NB4 (cell line): ENCODE measurements around the gene MLLT3.
"Not testable (repeated sequence)": the region's sequence is repeated elsewhere in the genome, so short reads cannot be mapped to it uniquely, and the experiment has no call there.

Experiments
- DNase-seq: peaks from one replicate; pipeline ENCODE4 v3.0.0; 2010; ENCODE audit warnings: low read depth
- H3K4me3 ChIP-seq: one replicate; pipeline ENCODE4 v1.5.1; 2011; ENCODE audit warnings: mild to moderate bottlenecking, low read depth, low read length, moderate library complexity
- CTCF ChIP-seq: IDR thresholded peaks from one replicate; pipeline ENCODE4 v1.5.1; 2012; ENCODE audit warnings: low read depth, low read length
- MAX ChIP-seq: IDR thresholded peaks from 2 replicates; pipeline ENCODE4 v1.6.1; 2011; ENCODE audit warnings: low read depth, low read length
- MYC ChIP-seq: IDR thresholded peaks from 2 replicates; pipeline ENCODE4 v1.6.1; 2011; ENCODE audit warnings: low read depth, low read length
- POLR2A ChIP-seq: IDR thresholded peaks from 2 replicates; pipeline ENCODE4 v1.6.1; 2011; ENCODE audit warnings: mild to moderate bottlenecking; ENCODE audit not compliant: insufficient read length; ENCODE audit errors: extremely low read depth

The MLLT3 gene

GRCh38 chr9:20659474-20659967 is 37.2 kb upstream of the MLLT3 start:
- TF ChIP-seq POLR2A (no peak), MAX (no peak), MYC (no peak), CTCF (no peak)
- peak; percentile 75 for DNase-seq
- H3K4me3 ChIP-seq = peak overlapping the region; percentile 66

GRCh38 chr9:20658677-20659473 is 36.6 kb upstream of the MLLT3 start:
- peak; percentile 63 for DNase-seq
- TF ChIP-seq MAX (no peak), POLR2A (no peak), CTCF (no peak), MYC (no peak)
- H3K4me3 ChIP-seq = peak overlapping the region; percentile 66

GRCh38 chr9:20658246-20658667 is 36.0 kb upstream of the MLLT3 start:
- peak overlapping the region; percentile 66 for H3K4me3 ChIP-seq
- DNase-seq = not testable (repeated sequence)

GRCh38 chr9:20651939-20652338 is 29.6 kb upstream of the MLLT3 start:
- TF ChIP-seq MYC (no peak), POLR2A (no peak), MAX (no peak), CTCF (no peak)
- H3K4me3 ChIP-seq = no peak overlapping the region
- DNase-seq = peak; percentile 56

- TF ChIP-seq POLR2A (no peak), MYC (no peak), CTCF (no peak), MAX (no peak)
- no peak overlapping the region for H3K4me3 ChIP-seq
- no peak for DNase-seq
These were observed 28.5 kb upstream of the MLLT3 start for GRCh38 chr9:20650750-20651299.

GRCh38 chr9:20650313-20650712 is 28.0 kb upstream of the MLLT3 start:
- no peak overlapping the region for H3K4me3 ChIP-seq
- TF ChIP-seq MAX = no peak
- no peak for TF ChIP-seq CTCF
- TF ChIP-seq POLR2A = no peak
- TF ChIP-seq MYC = no peak
- DNase-seq = no peak
